IMR-90 (cell line): ENCODE results near the gene PPP3CA. TPM values are rescaled to one million over a fixed set of nuclear protein-coding genes. Genes with fewer than 3 reads are reported as not detected.

Experiments used
- ATAC-seq: fragments of 200-7000 bp; cut with Tn5 transposase; 2 replicates; pipeline ENCODE4 v1.9.1; 2020; ENCODE audit warnings: low read depth, mild to moderate bottlenecking, moderate library complexity
- BruUV-seq: library from RNA; stranded (reverse); fragments of 400-500 nt; replicated peaks from 2 replicates; lab custom pipeline; 2021; lab: Mats Ljungman, UMichigan
- CTCF ChIA-PET: fragments of 300-600 bp; formaldehyde crosslinking; extraction: SDS; loops from one replicate; lab custom pipeline; 2021; ENCODE audit warnings: antibody characterized with exemption; lab: Yijun Ruan, JAX
- POLR2A ChIA-PET: fragments of 300-600 bp; sonication (Branson Sonifier 250); formaldehyde crosslinking; loops from one replicate; lab custom pipeline; 2022; ENCODE audit warnings: antibody characterized with exemption; ENCODE audit not compliant: unreplicated experiment; lab: Charles Lee
- DNase-seq: peaks from one replicate; pipeline ENCODE4 v3.0.0; 2013
- H2AFZ ChIP-seq: replicated peaks from 2 replicates; pipeline ENCODE3; 2013; ENCODE audit warnings: low read length, mild to moderate bottlenecking; ENCODE audit not compliant: poor library complexity
- H2AK5ac ChIP-seq: 2 replicates; pipeline ENCODE4 v1.6.1; 2013; ENCODE audit warnings: low read depth, low read length, inconsistent platforms
- H2AK9ac ChIP-seq: replicated peaks from 2 replicates; pipeline ENCODE3; 2013; ENCODE audit warnings: mild to moderate bottlenecking, low read depth, low read length, moderate library complexity; ENCODE audit not compliant: poor library complexity
- H2BK120ac ChIP-seq: 2 replicates; pipeline ENCODE4 v1.6.1; 2013; ENCODE audit warnings: low read depth, low read length, inconsistent platforms
- H2BK15ac ChIP-seq: 3 replicates; pipeline ENCODE4 v1.6.1; 2013; ENCODE audit warnings: low read depth, low read length, inconsistent platforms
- H2BK20ac ChIP-seq: 2 replicates; pipeline ENCODE4 v1.6.1; 2013; ENCODE audit warnings: low read depth, mild to moderate bottlenecking, inconsistent platforms, low read length, moderate library complexity
- H2BK5ac ChIP-seq: 2 replicates; pipeline ENCODE4 v1.6.1; 2013; ENCODE audit warnings: mild to moderate bottlenecking, low read depth, low read length, inconsistent platforms; ENCODE audit not compliant: poor library complexity, severe bottlenecking
- H3K14ac ChIP-seq: replicated peaks from 2 replicates; pipeline ENCODE4 v1.6.1; 2013; ENCODE audit warnings: low read depth, low read length, inconsistent platforms
- H3K18ac ChIP-seq: 2 replicates; pipeline ENCODE4 v1.6.1; 2013; ENCODE audit warnings: low read depth, low read length, control low read depth
- H3K23ac ChIP-seq: 2 replicates; pipeline ENCODE4 v1.6.1; 2013; ENCODE audit warnings: low read depth, low read length, inconsistent platforms
- H3K27ac ChIP-seq: 2 replicates; pipeline ENCODE4 v1.5.1; 2013; ENCODE audit warnings: mild to moderate bottlenecking, control low read depth, low read length; ENCODE audit not compliant: insufficient read depth
- H3K27me3 ChIP-seq: 2 replicates; pipeline ENCODE4 v1.6.1; 2013; ENCODE audit warnings: low read length; ENCODE audit not compliant: control insufficient read depth, insufficient read depth
- H3K36me3 ChIP-seq: 2 replicates; pipeline ENCODE4 v1.6.1; 2013; ENCODE audit warnings: low read length, mixed read lengths; ENCODE audit not compliant: control insufficient read depth, insufficient read depth
- H3K4ac ChIP-seq: 2 replicates; pipeline ENCODE4 v1.6.1; 2013; ENCODE audit warnings: low read depth, low read length, inconsistent platforms
- H3K4me1 ChIP-seq: 2 replicates; pipeline ENCODE4 v1.6.1; 2013; ENCODE audit warnings: low read length, mixed read lengths; ENCODE audit not compliant: control insufficient read depth, insufficient read depth
- H3K4me2 ChIP-seq: 2 replicates; pipeline ENCODE4 v1.6.1; 2013; ENCODE audit warnings: low read depth, mild to moderate bottlenecking, control low read depth, low read length, moderate library complexity
- H3K4me3 ChIP-seq: 2 replicates; pipeline ENCODE4 v1.5.1; 2013; ENCODE audit warnings: low read depth, mild to moderate bottlenecking, control low read depth, low read length, moderate library complexity; ENCODE audit not compliant: insufficient read depth
- H3K56ac ChIP-seq: 2 replicates; pipeline ENCODE4 v1.6.1; 2013; ENCODE audit warnings: low read length, inconsistent platforms; ENCODE audit not compliant: insufficient read depth; ENCODE audit errors: extremely low read depth
- H3K79me1 ChIP-seq, 2 experiments: 2 replicates each; pipeline ENCODE4 v1.6.1; 2013; ENCODE audit warnings: low read length in 2 of 2, inconsistent platforms in 1 of 2, low read depth in 1 of 2
- H3K9ac ChIP-seq: 2 replicates; pipeline ENCODE4 v1.6.1; 2013; ENCODE audit warnings: low read depth, low read length, control low read depth
- H3K9me1 ChIP-seq: 2 replicates; pipeline ENCODE4 v1.6.1; 2013; ENCODE audit warnings: low read length, inconsistent platforms; ENCODE audit not compliant: insufficient read depth
- H3K9me3 ChIP-seq: 2 replicates; pipeline ENCODE4 v1.6.1; 2013; ENCODE audit warnings: low read length; ENCODE audit not compliant: control insufficient read depth, insufficient read depth
- H4K20me1 ChIP-seq: 2 replicates; pipeline ENCODE4 v1.6.1; 2013; ENCODE audit warnings: low read length, inconsistent platforms; ENCODE audit not compliant: insufficient read depth
- H4K5ac ChIP-seq: 2 replicates; pipeline ENCODE4 v1.6.1; 2013; ENCODE audit warnings: mild to moderate bottlenecking, low read depth, low read length, control low read depth
- H4K8ac ChIP-seq, 2 experiments: 2 replicates each; pipeline ENCODE4 v1.6.1; 2013; ENCODE audit warnings: low read depth in 2 of 2, low read length in 2 of 2, control low read depth in 1 of 2, inconsistent platforms in 1 of 2
- H4K91ac ChIP-seq: 2 replicates; pipeline ENCODE4 v1.6.1; 2013; ENCODE audit warnings: low read depth, low read length, inconsistent platforms; ENCODE audit not compliant: insufficient read depth
- BHLHE40 ChIP-seq: fragments of 150-350 bp; IDR thresholded peaks from 2 replicates; pipeline ENCODE4 v1.6.1; 2016; ENCODE audit warnings: mild to moderate bottlenecking, low read depth, low read length
- CEBPB ChIP-seq: IDR thresholded peaks from 2 replicates; pipeline ENCODE4 v1.6.1; 2012; ENCODE audit warnings: low read depth, low read length, improper control_type of control experiment
- CHD1 ChIP-seq: IDR thresholded peaks from 2 replicates; pipeline ENCODE4 v1.6.1; 2012; ENCODE audit warnings: low read depth, low read length, improper control_type of control experiment
- CTCF ChIP-seq: conservative IDR thresholded peaks from 2 replicates; pipeline ENCODE4 v1.5.1; 2012; ENCODE audit warnings: mild to moderate bottlenecking, low read depth, low read length, improper control_type of control experiment
- ELK1 ChIP-seq: fragments of 150-350 bp; IDR thresholded peaks from 2 replicates; pipeline ENCODE4 v1.6.1; 2016; ENCODE audit warnings: low read depth, mild to moderate bottlenecking, low read length, moderate library complexity, borderline replicate concordance
- FOS ChIP-seq: fragments of 150-350 bp; IDR thresholded peaks from 2 replicates; pipeline ENCODE4 v1.6.1; 2016; ENCODE audit warnings: low read depth, low read length
- MAFK ChIP-seq: IDR thresholded peaks from 2 replicates; pipeline ENCODE4 v1.6.1; 2012; ENCODE audit warnings: low read depth, low read length, improper control_type of control experiment
- MAZ ChIP-seq: IDR thresholded peaks from 2 replicates; pipeline ENCODE4 v1.6.1; 2012; ENCODE audit warnings: low read depth, mild to moderate bottlenecking, low read length, improper control_type of control experiment, moderate library complexity, borderline replicate concordance
- MXI1 ChIP-seq: IDR thresholded peaks from 2 replicates; pipeline ENCODE4 v1.6.1; 2012; ENCODE audit warnings: low read depth, mild to moderate bottlenecking, low read length, moderate library complexity, borderline replicate concordance
- NFE2L2 ChIP-seq: fragments of 150-350 bp; IDR thresholded peaks from 2 replicates; pipeline ENCODE4 v1.6.1; 2016; ENCODE audit warnings: low read depth, mild to moderate bottlenecking, low read length
- POLR2A ChIP-seq: IDR thresholded peaks from 2 replicates; pipeline ENCODE4 v1.6.1; 2012; ENCODE audit warnings: mild to moderate bottlenecking, low read depth, low read length
- RAD21 ChIP-seq: IDR thresholded peaks from 2 replicates; pipeline ENCODE4 v1.6.1; 2012; ENCODE audit warnings: low read length, improper control_type of control experiment
- RCOR1 ChIP-seq: IDR thresholded peaks from 2 replicates; pipeline ENCODE4 v1.6.1; 2012; ENCODE audit warnings: mild to moderate bottlenecking, low read length, improper control_type of control experiment; ENCODE audit not compliant: insufficient replicate concordance
- RFX5 ChIP-seq: IDR thresholded peaks from 2 replicates; pipeline ENCODE4 v1.8.0; 2012; ENCODE audit warnings: low read depth, mild to moderate bottlenecking, low read length, moderate library complexity
- SMC3 ChIP-seq: fragments of 150-350 bp; IDR thresholded peaks from 2 replicates; pipeline ENCODE4 v1.6.1; 2016; ENCODE audit warnings: low read depth, mild to moderate bottlenecking, antibody characterized with exemption, low read length, moderate library complexity
- USF2 ChIP-seq: fragments of 150-350 bp; IDR thresholded peaks from 2 replicates; pipeline ENCODE4 v1.6.1; 2017; ENCODE audit warnings: mild to moderate bottlenecking, antibody characterized with exemption, low read length, low read depth
- WGBS, 2 experiments: methylation state at CpG; one replicate each; pipeline versions ENCODE4 v1.1.5 to v1.1.7; 2013; ENCODE audit warnings: missing lambda C conversion rate in 2 of 2; ENCODE audit not compliant: insufficient read length in 1 of 2; ENCODE audit errors: extremely low coverage in 2 of 2; 5-methylcytosine and 5-hydroxymethylcytosine counted together
- dilution Hi-C: fragments of 300-500 bp; cut with HindIII; formaldehyde crosslinking; loops from one replicate; pipeline ENCODE4 v1.14.3; 2018; ENCODE audit warnings: low sequenced_read_pairs; ENCODE audit not compliant: unreplicated experiment
- in situ Hi-C: fragments of 300-500 bp; cut with MboI; formaldehyde crosslinking; loops from 3 replicates; pipeline ENCODE4 v1.14.3; 2019; ENCODE audit warnings: low sequenced_read_pairs, inconsistent platforms, mixed read lengths
- intact Hi-C: fragments of 100-400 bp; cut with micrococcal nuclease; formaldehyde crosslinking; loops from 2 replicates; pipeline ENCODE4 v1.10.0; 2022
- polyA plus RNA-seq, 3 experiments: library from polyadenylated mRNA; depleted of rRNA; stranded (reverse); fragments of >200 nt; gene quantifications; 2 replicates each; pipeline ENCODE4 v1.2.3, GENCODE V29; 2012; ENCODE audit warnings: low replicate concordance in 1 of 3
- total RNA-seq: library from RNA; depleted of rRNA; stranded (reverse); fragments of >200 nt; gene quantifications from 2 replicates; pipeline ENCODE4 v1.2.3, GENCODE V29; 2012

PPP3CA gene
- total and polyA plus RNA-seq, 2 of the 4 experiments (the other 2 are of a cell fraction): 14.5 to 48.6 TPM

GRCh38 chr4:101035487-101035886, 311.8 kb downstream of the PPP3CA start:
- TF ChIP-seq CHD1: no peak
- no peak for TF ChIP-seq RAD21
- no peak for TF ChIP-seq MAZ
- no peak for TF ChIP-seq BHLHE40
- TF ChIP-seq SMC3: no peak
- TF ChIP-seq CEBPB: no peak
- TF ChIP-seq RCOR1: no peak
- TF ChIP-seq MXI1: no peak
- no peak for TF ChIP-seq RFX5
- TF ChIP-seq FOS: no peak
- TF ChIP-seq USF2: no peak
- no peak for TF ChIP-seq NFE2L2
- TF ChIP-seq POLR2A: no peak
- no peak for TF ChIP-seq CTCF
- TF ChIP-seq ELK1: no peak
- no peak for TF ChIP-seq MAFK
- Histone ChIP-seq H3K27ac (no peak overlapping the region), H3K4me2 (no peak overlapping the region), H3K9me1 (peaks cover 4% of the 10 kb centered on the region; the same call in 1 of the 2 replicates), H3K4me3 (no peak overlapping the region), H3K9me3 (no peaks in the 10 kb centered on the region), H2BK15ac (no peak overlapping the region), H3K4me1 (no peaks in the 10 kb centered on the region), H3K23ac (no peak overlapping the region), H3K56ac (no peak overlapping the region), H2BK20ac (no peak overlapping the region), H2AK9ac (no peak overlapping the region), H3K4ac (no peak overlapping the region), H3K9ac (no peak overlapping the region), H3K18ac (no peak overlapping the region), H4K20me1 (no peaks in the 10 kb centered on the region; the same call in 1 of the 2 replicates), H4K91ac (no peak overlapping the region), H2AK5ac (no peak overlapping the region), H2AFZ (no peak overlapping the region), H3K14ac (no peak overlapping the region), H4K8ac (no peak overlapping the region), H3K79me1 (peaks cover 3 to 4% of the 10 kb centered on the region in 2 experiments; a peak in 1 of 4 replicates), H2BK5ac (no peak overlapping the region), H3K27me3 (no peaks in the 10 kb centered on the region), H4K5ac (no peak overlapping the region), H2BK120ac (no peak overlapping the region), H3K36me3 (peaks cover 8% of the 10 kb centered on the region)
- intact Hi-C loops (no loop called here), dilution Hi-C loops (no loop called here), in situ Hi-C loops (no loop called here)
- CTCF ChIA-PET: interaction anchor here (1.4 kb wide), 1 partner anchor 10 kb away, joined by 3 read pairs; no protein-coding TSS in a partner anchor
- no peak for ATAC-seq
- no TSS peak for BruUV-seq
- POLR2A ChIA-PET: no interaction called here
- no peak for DNase-seq
- WGBS, 2 experiments: 67% methylated on average over 1 of the region's 2 CpGs; no CpG with 5 or more reads in 1 of the 2 experiments
